SK-N-SH treated with all-trans-retinoic acid at 6 μM for 48 hours (cell line): ENCODE data around the gene KRT83.

Experiments used
- ATAC-seq: fragments of 200-7000 bp; cut with Tn5 transposase; 3 replicates; pipeline ENCODE4 v1.9.1; 2020; ENCODE audit warnings: mild to moderate bottlenecking, moderate library complexity
- ARNTL ChIP-seq: fragments of 450-650 bp; formaldehyde crosslinking; IDR thresholded peaks from 2 replicates; pipeline ENCODE4 v1.5.0; 2020; ENCODE audit warnings: low read depth, mild to moderate bottlenecking, moderate library complexity, borderline replicate concordance
- BACH2 ChIP-seq: fragments of 250-450 bp; sonication (Bioruptor Pico); IDR thresholded peaks from 2 replicates; pipeline ENCODE4 v1.9.0; 2021; ENCODE audit warnings: mild to moderate bottlenecking, borderline replicate concordance
- CSDC2 ChIP-seq: fragments of 250-450 bp; sonication (Bioruptor Pico); IDR thresholded peaks from 2 replicates; pipeline ENCODE4 v1.5.0; 2020; ENCODE audit warnings: mild to moderate bottlenecking, moderate library complexity
- ESRRG ChIP-seq: fragments of 250-450 bp; sonication (Bioruptor Pico); IDR thresholded peaks from 2 replicates; pipeline ENCODE4 v1.6.1; 2021; ENCODE audit warnings: mild to moderate bottlenecking
- GLIS3 ChIP-seq: fragments of 250-450 bp; sonication (Bioruptor Pico); IDR thresholded peaks from 2 replicates; pipeline ENCODE4 v1.5.0; 2020; ENCODE audit warnings: mild to moderate bottlenecking, moderate library complexity
- ISL1 ChIP-seq: fragments of 250-450 bp; sonication (Bioruptor Pico); IDR thresholded peaks from 2 replicates; pipeline ENCODE4 v2.1.2; 2022; ENCODE audit warnings: mild to moderate bottlenecking, moderate library complexity
- PPARA ChIP-seq: fragments of 250-450 bp; sonication (Bioruptor Pico); IDR thresholded peaks from 2 replicates; pipeline ENCODE4 v1.5.0; 2020; ENCODE audit warnings: mild to moderate bottlenecking, borderline replicate concordance
- RARB ChIP-seq: fragments of 250-450 bp; sonication (Bioruptor Pico); IDR thresholded peaks from 2 replicates; pipeline ENCODE4 v1.8.0; 2021; ENCODE audit warnings: mild to moderate bottlenecking, moderate library complexity
- TCF4 ChIP-seq: fragments of 250-450 bp; sonication (Bioruptor Pico); IDR thresholded peaks from 2 replicates; pipeline ENCODE4 v1.8.0; 2021; ENCODE audit warnings: mild to moderate bottlenecking, moderate library complexity, borderline replicate concordance
- TOX ChIP-seq: fragments of 250-450 bp; sonication (Bioruptor Pico); IDR thresholded peaks from 2 replicates; pipeline ENCODE4 v1.8.0; 2021; ENCODE audit warnings: mild to moderate bottlenecking, moderate library complexity, borderline replicate concordance
- ZC3H10 ChIP-seq: fragments of 250-450 bp; sonication (Bioruptor Pico); IDR thresholded peaks from 2 replicates; pipeline ENCODE4 v1.5.1; 2021; ENCODE audit warnings: mild to moderate bottlenecking, moderate library complexity
- ZFP3 ChIP-seq: fragments of 250-450 bp; sonication (Bioruptor Pico); IDR thresholded peaks from 2 replicates; pipeline ENCODE4 v1.5.0; 2020; ENCODE audit warnings: mild to moderate bottlenecking, moderate library complexity
- ZFP30 ChIP-seq: fragments of 450-650 bp; formaldehyde crosslinking; IDR thresholded peaks from 2 replicates; pipeline ENCODE4 v1.5.0; 2022; ENCODE audit warnings: mild to moderate bottlenecking, moderate library complexity
- ZNF565 ChIP-seq: fragments of 450-650 bp; formaldehyde crosslinking; conservative IDR thresholded peaks from 2 replicates; pipeline ENCODE4 v1.5.0; 2020; ENCODE audit warnings: low read depth, mild to moderate bottlenecking, moderate library complexity
- ZNF70 ChIP-seq: fragments of 450-650 bp; formaldehyde crosslinking; IDR thresholded peaks from 2 replicates; pipeline ENCODE4 v1.5.0; 2020; ENCODE audit warnings: mild to moderate bottlenecking, moderate library complexity
- ZNF8 ChIP-seq: fragments of 450-650 bp; formaldehyde crosslinking; IDR thresholded peaks from 2 replicates; pipeline ENCODE4 v1.5.0; 2020; ENCODE audit warnings: mild to moderate bottlenecking, moderate library complexity
- TF ChIP-seq, protein P1 (sequence below): fragments of 250-450 bp; sonication (Bioruptor Pico); IDR thresholded peaks from 2 replicates; pipeline ENCODE4 v1.5.1; 2020; ENCODE audit warnings: low read depth, mild to moderate bottlenecking, moderate library complexity
- TF ChIP-seq, protein P2 (sequence below): fragments of 250-450 bp; sonication (Bioruptor Pico); IDR thresholded peaks from 2 replicates; pipeline ENCODE4 v1.8.0; 2020; ENCODE audit warnings: mild to moderate bottlenecking, moderate library complexity, borderline replicate concordance
- TF ChIP-seq, protein P3 (sequence below): fragments of 250-450 bp; sonication (Bioruptor Pico); IDR thresholded peaks from 2 replicates; pipeline ENCODE4 v1.8.0; 2021; ENCODE audit warnings: low read depth, mild to moderate bottlenecking, moderate library complexity, borderline replicate concordance
- TF ChIP-seq, protein P4 (sequence below): fragments of 250-450 bp; sonication (Bioruptor Pico); IDR thresholded peaks from 2 replicates; pipeline ENCODE4 v1.5.0; 2020; ENCODE audit warnings: mild to moderate bottlenecking, moderate library complexity

KRT83 gene

DNA sequence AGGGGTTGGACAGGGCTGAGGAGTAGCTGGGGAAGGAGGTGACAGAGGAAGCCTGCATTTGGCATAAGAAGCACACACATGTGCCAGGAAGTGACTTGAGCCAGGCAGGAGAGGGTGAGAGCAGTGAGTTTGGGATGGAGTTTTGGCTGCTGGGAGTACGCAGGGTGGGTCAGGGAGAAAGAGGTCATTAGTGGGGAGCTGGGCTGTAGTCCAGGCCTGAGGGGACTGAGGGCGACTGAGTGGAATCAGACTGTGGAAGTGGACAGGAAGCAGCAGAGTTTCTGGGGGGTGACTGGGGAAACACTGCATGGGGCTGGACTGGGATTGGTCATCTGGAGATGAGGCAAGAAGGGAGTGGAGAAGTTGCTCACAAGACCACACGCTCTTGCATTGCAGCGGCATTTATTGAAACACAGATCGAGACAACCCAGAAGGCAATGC, 38.4 kb upstream of the KRT83 start:
- no peak for ATAC-seq
- no peak for TF ChIP-seq ZFP3 (CRISPR knock-in tag)
- TF ChIP-seq, protein P1, sequence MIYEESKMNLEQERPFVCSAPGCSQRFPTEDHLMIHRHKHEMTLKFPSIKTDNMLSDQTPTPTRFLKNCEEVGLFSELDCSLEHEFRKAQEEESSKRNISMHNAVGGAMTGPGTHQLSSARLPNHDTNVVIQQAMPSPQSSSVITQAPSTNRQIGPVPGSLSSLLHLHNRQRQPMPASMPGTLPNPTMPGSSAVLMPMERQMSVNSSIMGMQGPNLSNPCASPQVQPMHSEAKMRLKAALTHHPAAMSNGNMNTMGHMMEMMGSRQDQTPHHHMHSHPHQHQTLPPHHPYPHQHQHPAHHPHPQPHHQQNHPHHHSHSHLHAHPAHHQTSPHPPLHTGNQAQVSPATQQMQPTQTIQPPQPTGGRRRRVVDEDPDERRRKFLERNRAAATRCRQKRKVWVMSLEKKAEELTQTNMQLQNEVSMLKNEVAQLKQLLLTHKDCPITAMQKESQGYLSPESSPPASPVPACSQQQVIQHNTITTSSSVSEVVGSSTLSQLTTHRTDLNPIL (CRISPR knock-in tag) = no peak
- TF ChIP-seq ZNF565 (CRISPR knock-in tag) = no peak
- TF ChIP-seq ARNTL (CRISPR knock-in tag) = no peak
- TF ChIP-seq GLIS3 = no peak
- no peak for TF ChIP-seq ISL1 (CRISPR knock-in tag)
- no peak for TF ChIP-seq TOX (CRISPR knock-in tag)
- TF ChIP-seq ZNF8 = no peak
- TF ChIP-seq, protein P2, sequence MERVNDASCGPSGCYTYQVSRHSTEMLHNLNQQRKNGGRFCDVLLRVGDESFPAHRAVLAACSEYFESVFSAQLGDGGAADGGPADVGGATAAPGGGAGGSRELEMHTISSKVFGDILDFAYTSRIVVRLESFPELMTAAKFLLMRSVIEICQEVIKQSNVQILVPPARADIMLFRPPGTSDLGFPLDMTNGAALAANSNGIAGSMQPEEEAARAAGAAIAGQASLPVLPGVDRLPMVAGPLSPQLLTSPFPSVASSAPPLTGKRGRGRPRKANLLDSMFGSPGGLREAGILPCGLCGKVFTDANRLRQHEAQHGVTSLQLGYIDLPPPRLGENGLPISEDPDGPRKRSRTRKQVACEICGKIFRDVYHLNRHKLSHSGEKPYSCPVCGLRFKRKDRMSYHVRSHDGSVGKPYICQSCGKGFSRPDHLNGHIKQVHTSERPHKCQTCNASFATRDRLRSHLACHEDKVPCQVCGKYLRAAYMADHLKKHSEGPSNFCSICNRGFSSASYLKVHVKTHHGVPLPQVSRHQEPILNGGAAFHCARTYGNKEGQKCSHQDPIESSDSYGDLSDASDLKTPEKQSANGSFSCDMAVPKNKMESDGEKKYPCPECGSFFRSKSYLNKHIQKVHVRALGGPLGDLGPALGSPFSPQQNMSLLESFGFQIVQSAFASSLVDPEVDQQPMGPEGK (CRISPR knock-in tag) = no peak
- TF ChIP-seq TCF4 (CRISPR knock-in tag) = no peak
- TF ChIP-seq, protein P3, sequence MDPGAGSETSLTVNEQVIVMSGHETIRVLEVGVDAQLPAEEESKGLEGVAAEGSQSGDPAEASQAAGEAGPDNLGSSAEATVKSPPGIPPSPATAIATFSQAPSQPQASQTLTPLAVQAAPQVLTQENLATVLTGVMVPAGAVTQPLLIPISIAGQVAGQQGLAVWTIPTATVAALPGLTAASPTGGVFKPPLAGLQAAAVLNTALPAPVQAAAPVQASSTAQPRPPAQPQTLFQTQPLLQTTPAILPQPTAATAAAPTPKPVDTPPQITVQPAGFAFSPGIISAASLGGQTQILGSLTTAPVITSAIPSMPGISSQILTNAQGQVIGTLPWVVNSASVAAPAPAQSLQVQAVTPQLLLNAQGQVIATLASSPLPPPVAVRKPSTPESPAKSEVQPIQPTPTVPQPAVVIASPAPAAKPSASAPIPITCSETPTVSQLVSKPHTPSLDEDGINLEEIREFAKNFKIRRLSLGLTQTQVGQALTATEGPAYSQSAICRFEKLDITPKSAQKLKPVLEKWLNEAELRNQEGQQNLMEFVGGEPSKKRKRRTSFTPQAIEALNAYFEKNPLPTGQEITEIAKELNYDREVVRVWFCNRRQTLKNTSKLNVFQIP = no peak
- TF ChIP-seq ZNF70 (CRISPR knock-in tag) = no peak

DNA sequence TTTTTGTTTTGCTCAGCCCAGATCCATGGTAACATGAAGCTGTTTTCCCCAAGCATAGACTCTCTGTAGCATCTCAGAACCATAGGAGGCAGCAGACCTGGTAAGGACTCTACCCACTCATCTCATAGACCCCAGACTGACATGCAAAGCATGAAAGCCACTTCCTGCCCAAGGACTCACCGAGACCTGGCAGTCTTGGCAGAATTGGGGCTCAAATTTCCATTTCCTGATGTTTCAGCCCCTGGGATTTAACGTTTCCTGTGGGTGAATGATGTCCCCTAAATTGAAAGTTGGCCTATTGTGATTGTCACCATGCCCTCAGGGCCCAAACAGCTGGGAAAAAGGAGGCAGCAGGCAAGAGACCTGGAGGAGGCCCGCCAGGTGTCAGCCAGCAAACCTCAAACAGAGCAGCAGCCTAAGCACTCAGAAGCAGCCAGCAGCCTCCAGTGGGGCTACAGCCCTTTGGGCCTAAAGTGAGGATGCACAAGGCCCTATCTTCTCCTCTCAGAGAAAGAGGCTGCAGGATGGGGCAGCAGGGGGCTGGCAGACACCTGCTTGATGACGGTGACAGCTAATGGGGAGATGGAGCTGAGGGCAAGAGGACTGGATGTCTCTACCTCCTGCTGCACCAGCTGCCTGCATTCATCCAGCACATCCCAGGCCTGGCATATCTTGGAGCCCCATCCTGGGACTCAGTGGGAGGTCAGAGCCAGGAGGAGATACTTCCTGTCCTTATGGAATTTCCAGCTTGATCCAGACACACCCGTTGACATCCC, 37.6 kb upstream of the KRT83 start:
- TF ChIP-seq ZFP3 (CRISPR knock-in tag) = no peak
- TF ChIP-seq PPARA (CRISPR knock-in tag) = no peak
- TF ChIP-seq ARNTL (CRISPR knock-in tag) = no peak
- no peak for TF ChIP-seq ZNF70 (CRISPR knock-in tag)
- TF ChIP-seq RARB (CRISPR knock-in tag) = no peak
- no peak for TF ChIP-seq BACH2 (CRISPR knock-in tag)
- TF ChIP-seq TOX (CRISPR knock-in tag) = no peak
- no peak for ATAC-seq

DNA sequence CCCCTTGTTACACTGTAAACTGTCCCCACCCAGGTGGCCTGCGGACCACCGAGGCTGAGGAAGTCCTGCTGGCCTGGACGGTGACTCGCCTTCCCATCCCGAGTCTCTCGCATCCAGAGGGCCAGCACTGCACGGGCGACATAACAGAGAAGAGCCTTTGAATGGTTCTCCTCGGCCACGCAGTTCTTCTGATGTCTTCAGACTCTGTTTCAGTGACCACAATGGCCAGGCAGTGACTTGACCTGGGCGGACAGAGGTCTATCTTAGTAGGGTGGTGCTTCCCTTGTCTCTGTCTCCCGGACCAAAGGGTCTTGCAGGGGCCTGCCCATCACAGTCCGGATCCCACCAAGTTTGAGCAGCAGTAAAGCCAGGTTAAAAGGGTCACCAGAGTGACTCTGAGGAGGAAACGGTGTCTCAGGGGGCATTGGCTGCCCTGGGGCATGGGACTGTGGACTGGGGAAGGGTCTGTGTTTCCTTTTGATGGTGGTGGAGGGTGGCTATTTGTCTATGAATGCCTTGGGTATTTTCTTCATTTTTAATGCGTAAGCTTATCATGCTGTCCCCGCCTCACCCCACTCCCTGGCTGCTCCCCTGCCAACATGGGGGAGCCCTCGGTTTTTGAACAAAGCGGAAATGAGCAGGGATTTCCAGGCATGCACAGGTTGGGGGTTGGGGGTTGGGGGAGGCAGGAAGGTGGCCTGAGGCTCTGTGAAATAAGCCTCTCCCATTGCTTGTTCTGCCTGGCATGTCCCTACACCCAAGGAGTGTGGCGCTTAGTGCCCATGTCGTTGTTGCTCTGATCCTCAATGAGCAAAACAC, 35.8 kb upstream of the KRT83 start:
- ATAC-seq = no peak
- TF ChIP-seq ZNF565 (CRISPR knock-in tag) (no peak), GLIS3 (no peak)
- TF ChIP-seq, protein P4, sequence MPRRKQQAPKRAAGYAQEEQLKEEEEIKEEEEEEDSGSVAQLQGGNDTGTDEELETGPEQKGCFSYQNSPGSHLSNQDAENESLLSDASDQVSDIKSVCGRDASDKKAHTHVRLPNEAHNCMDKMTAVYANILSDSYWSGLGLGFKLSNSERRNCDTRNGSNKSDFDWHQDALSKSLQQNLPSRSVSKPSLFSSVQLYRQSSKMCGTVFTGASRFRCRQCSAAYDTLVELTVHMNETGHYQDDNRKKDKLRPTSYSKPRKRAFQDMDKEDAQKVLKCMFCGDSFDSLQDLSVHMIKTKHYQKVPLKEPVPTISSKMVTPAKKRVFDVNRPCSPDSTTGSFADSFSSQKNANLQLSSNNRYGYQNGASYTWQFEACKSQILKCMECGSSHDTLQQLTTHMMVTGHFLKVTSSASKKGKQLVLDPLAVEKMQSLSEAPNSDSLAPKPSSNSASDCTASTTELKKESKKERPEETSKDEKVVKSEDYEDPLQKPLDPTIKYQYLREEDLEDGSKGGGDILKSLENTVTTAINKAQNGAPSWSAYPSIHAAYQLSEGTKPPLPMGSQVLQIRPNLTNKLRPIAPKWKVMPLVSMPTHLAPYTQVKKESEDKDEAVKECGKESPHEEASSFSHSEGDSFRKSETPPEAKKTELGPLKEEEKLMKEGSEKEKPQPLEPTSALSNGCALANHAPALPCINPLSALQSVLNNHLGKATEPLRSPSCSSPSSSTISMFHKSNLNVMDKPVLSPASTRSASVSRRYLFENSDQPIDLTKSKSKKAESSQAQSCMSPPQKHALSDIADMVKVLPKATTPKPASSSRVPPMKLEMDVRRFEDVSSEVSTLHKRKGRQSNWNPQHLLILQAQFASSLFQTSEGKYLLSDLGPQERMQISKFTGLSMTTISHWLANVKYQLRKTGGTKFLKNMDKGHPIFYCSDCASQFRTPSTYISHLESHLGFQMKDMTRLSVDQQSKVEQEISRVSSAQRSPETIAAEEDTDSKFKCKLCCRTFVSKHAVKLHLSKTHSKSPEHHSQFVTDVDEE = no peak
- TF ChIP-seq, all 23 proteins: peak for 0

DNA sequence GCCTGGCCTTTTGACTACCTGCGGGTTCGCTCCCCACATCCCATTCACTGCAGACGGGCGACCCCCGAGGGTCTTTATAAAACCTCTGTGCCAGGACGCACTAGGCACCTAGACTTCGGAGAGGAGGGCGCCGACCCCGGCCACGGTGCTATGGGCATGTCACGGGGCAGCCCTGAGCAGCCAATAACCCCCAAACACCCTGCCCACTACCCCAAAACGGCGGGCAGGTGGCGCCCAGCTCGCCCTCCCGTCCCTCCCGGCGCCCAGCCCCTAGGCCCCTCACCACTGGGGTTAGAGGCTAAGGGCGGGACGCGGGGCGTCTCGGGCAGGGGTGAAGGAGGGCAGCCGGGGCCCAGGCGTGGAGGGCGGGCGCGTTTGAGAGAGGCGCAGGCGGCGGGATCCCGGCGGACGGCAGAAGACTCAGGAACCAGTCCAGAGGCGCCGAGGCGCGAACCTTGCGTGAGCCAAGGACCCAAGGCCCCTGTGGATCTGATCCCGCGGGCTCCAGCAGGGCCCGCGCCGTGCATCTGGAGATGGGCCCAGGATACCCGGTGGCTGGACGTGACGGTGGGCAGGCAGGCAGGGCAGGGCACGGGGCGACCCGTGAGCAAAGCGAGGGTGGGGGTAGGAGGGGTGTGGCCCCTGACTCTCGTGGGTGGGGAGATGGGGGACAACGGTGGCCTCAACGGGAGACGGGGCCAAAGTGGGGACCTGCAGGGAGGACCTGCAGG, 35.0 kb upstream of the KRT83 start:
- ATAC-seq = no peak
- TF ChIP-seq, protein P1 (CRISPR knock-in tag) = no peak
- TF ChIP-seq ZNF565 (CRISPR knock-in tag) (no peak), BACH2 (CRISPR knock-in tag) (no peak), ESRRG (CRISPR knock-in tag) (no peak), ARNTL (CRISPR knock-in tag) (no peak), ZFP30 (CRISPR knock-in tag) (no peak), TCF4 (CRISPR knock-in tag) (no peak), RARB (CRISPR knock-in tag) (no peak), ZFP3 (CRISPR knock-in tag) (no peak), CSDC2 (no peak), ZC3H10 (CRISPR knock-in tag) (no peak), TOX (CRISPR knock-in tag) (no peak)
- TF ChIP-seq, protein P2 (CRISPR knock-in tag) = no peak
